Globus pallidus (tissue), 1 donor: Measurements from ENCODE around the gene NLRP1.

ENCODE experiments used
- DNase-seq: peaks from one replicate; pipeline ENCODE4 v3.0.0-alpha.2; 2015; ENCODE audit warnings: low spot score

NLRP1 gene

GRCh38 chr17:5557485-5557884 lies 26.8 kb downstream of the NLRP1 start:
- DNase-seq: peak; percentile 8

- DNase-seq: peak; percentile 7
Observed at GRCh38 chr17:5555254-5555653, 29.1 kb downstream of the NLRP1 start.

GRCh38 chr17:5553479-5553878 lies 30.8 kb downstream of the NLRP1 start:
- DNase-seq: no peak

GRCh38 chr17:5552841-5553240 lies 31.5 kb downstream of the NLRP1 start:
- no peak for DNase-seq

- DNase-seq: no peak
Observed at GRCh38 chr17:5545051-5545987, 39.0 kb downstream of the NLRP1 start.

GRCh38 chr17:5544115-5544514 lies 40.2 kb downstream of the NLRP1 start:
- DNase-seq: no peak

GRCh38 chr17:5541610-5542202 lies 42.6 kb downstream of the NLRP1 start:
- no peak for DNase-seq

- no peak for DNase-seq
Observed at GRCh38 chr17:5540321-5540720, 44.0 kb downstream of the NLRP1 start.

GRCh38 chr17:5539286-5539685 lies 45.0 kb downstream of the NLRP1 start:
- no peak for DNase-seq

GRCh38 chr17:5536866-5537650 lies 47.3 kb downstream of the NLRP1 start:
- no peak for DNase-seq

- DNase-seq: no peak
Observed at GRCh38 chr17:5535436-5535835, 48.9 kb downstream of the NLRP1 start.

GRCh38 chr17:5533486-5534315 lies 50.6 kb downstream of the NLRP1 start:
- no peak for DNase-seq

- no peak for DNase-seq
Observed at GRCh38 chr17:5532581-5532980, 51.7 kb downstream of the NLRP1 start.

- DNase-seq: no peak
Observed at GRCh38 chr17:5531085-5531418, 53.3 kb downstream of the NLRP1 start.

GRCh38 chr17:5530265-5531084 lies 53.8 kb downstream of the NLRP1 start:
- DNase-seq: no peak

GRCh38 chr17:5527601-5528250 lies 56.6 kb downstream of the NLRP1 start:
- peak; percentile 5 for DNase-seq

GRCh38 chr17:5526821-5527598 lies 57.3 kb downstream of the NLRP1 start:
- peak; percentile 90 for DNase-seq

GRCh38 chr17:5523249-5523648 lies 61.1 kb downstream of the NLRP1 start:
- no peak for DNase-seq

- DNase-seq: no peak
Observed at GRCh38 chr17:5522476-5522875, 61.8 kb downstream of the NLRP1 start.
